H1 (cell line): Measurements from ENCODE around the gene PIK3C2G. TPM values are rescaled to one million over a fixed set of nuclear protein-coding genes. Genes with fewer than 3 reads are reported as not detected.

Source experiments
- polyA plus RNA-seq, 7 experiments: library from polyadenylated mRNA; depleted of rRNA in 3 of 7; stranded (reverse) in 5 of 7; unstranded in 2 of 7; fragments of >200 nt in 5 of 7; fragments of 200-250 nt in 2 of 7; gene quantifications; 1 replicate in 5 of 7; 2 replicates in 1 of 7; 4 replicates in 1 of 7; pipeline versions ENCODE4 v1.2.1 to v1.2.3, GENCODE V29; 2011 to 2013; ENCODE audit warnings: missing spikeins in 2 of 7, mixed read lengths in 2 of 7
- total RNA-seq: library from RNA; stranded (reverse); fragmentation: NEBNext Ultra II Directional; extraction: Animal tissue kit (Norgen Biotek cat#: 25700); gene quantifications from 2 replicates; pipeline ENCODE4 v1.2.1, GENCODE V29; 2021

The PIK3C2G gene
- total and polyA plus RNA-seq, 2 of the 8 experiments (the other 6 are each of a cell fraction or from before 2014, with no cell fraction given), result not detected

Other genes with a start within 250 kb of the PIK3C2G start
- not detected in 2 replicates for gene RERGL, start 171.3 kb upstream of the PIK3C2G start, total RNA-seq
- not detected in 2 replicates for gene RERGL, start 171.3 kb upstream of the PIK3C2G start, polyA plus RNA-seq (2011; rRNA removed)